ENCODE data around the gene ZNF292. TPM values are rescaled to one million over a fixed set of nuclear protein-coding genes. Genes with fewer than 3 reads are reported as not detected.

ZNF292 gene
- total and polyA plus RNA-seq, 10 of the 15 experiments (the other 5 are each of a cell fraction or from before 2014, with no cell fraction given) = 11.1 to 57.6 (median 30.6) TPM

DNA sequence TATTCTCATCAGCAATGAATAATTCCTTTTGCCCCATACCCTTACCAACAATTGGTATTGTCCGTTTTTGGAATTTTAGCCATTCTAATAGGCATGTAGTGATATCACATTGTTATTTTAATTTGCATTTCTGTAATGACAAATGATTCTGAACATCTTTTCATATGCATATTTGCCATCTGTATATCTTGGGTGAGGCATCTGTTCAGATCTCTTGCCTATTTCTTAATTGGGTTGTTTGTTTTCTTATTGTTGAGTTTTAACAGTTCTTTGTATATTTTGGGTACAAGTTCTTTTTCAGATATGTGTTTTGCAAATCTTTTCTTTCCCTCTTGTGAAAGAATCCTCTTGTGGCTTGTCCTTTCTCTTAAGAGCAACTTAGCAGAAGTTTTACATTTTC, 69.6 kb downstream of the ZNF292 start:
- CTCF ChIA-PET = interaction anchor here (1.0 kb wide), 1 partner anchor 52 kb away, joined by 3 read pairs; no protein-coding TSS in a partner anchor

More for the DNA sequence above, 69.6 kb downstream of the ZNF292 start:
- no peak for FAIRE-seq
- Histone ChIP-seq H3K9me3 (replicated peaks; ENCODE audit: control insufficient read depth, insufficient read depth, low read length) (no peaks in the 10 kb centered on the region), H3K4me2 (ENCODE audit: control insufficient read depth, insufficient read depth) (no peak overlapping the region), H3K79me2 (ENCODE audit: control insufficient read depth, insufficient read depth, low read length) (peaks cover 3% of the 10 kb centered on the region; the same call in 1 of the 2 replicates), H4K20me1 (ENCODE audit: control insufficient read depth, insufficient read depth) (no peaks in the 10 kb centered on the region; the same call in 1 of the 2 replicates), H3K27me3 (replicated peaks in 1 of 2; ENCODE audit: control insufficient read depth in 2 of 2, insufficient read depth in 2 of 2, low read length in 1 of 2) (no peaks in the 10 kb centered on the region), H3K36me3 (ENCODE audit: control insufficient read depth in 2 of 2, insufficient read depth in 2 of 2, low read length in 1 of 2) (peaks cover 4 to 30% of the 10 kb centered on the region in 2 experiments; a peak in 3 of 4 replicates), H3K27ac (ENCODE audit: control insufficient read depth, insufficient read depth) (no peak overlapping the region), H2AFZ (ENCODE audit: control insufficient read depth, low read depth, low read length) (no peak overlapping the region), H3K4me3 (no peak overlapping the region), H3K4me1 (ENCODE audit: control insufficient read depth, insufficient read depth, low read length) (no peaks in the 10 kb centered on the region; the same call in 1 of the 2 replicates), H3K9ac (ENCODE audit: control insufficient read depth, insufficient read depth, low read length) (no peak overlapping the region)
- BruUV-seq (replicated peaks) = no TSS peak
- no peak for ATAC-seq
- ChIA-PET SMC1A (ENCODE audit: uncharacterized antibody, unreplicated experiment) (interaction anchor here (1.3 kb wide), 1 partner anchor 53 kb away, joined by 4 read pairs; no protein-coding TSS in a partner anchor), POLR2A (no interaction called here), RAD21 (ENCODE audit: unreplicated experiment) (no interaction called here)
- 91% methylated on average over 1 of the region's 1 CpG for WGBS (ENCODE audit: insufficient coverage, insufficient replicate concordance, low lambda C conversion rate, missing lambda C conversion rate)
- intact Hi-C loops (cut with micrococcal nuclease; ENCODE audit: unreplicated experiment) = no loop called here
- no peak for DNase-seq (ENCODE audit: low read depth, low spot score)
- TF ChIP-seq, protein P1, sequence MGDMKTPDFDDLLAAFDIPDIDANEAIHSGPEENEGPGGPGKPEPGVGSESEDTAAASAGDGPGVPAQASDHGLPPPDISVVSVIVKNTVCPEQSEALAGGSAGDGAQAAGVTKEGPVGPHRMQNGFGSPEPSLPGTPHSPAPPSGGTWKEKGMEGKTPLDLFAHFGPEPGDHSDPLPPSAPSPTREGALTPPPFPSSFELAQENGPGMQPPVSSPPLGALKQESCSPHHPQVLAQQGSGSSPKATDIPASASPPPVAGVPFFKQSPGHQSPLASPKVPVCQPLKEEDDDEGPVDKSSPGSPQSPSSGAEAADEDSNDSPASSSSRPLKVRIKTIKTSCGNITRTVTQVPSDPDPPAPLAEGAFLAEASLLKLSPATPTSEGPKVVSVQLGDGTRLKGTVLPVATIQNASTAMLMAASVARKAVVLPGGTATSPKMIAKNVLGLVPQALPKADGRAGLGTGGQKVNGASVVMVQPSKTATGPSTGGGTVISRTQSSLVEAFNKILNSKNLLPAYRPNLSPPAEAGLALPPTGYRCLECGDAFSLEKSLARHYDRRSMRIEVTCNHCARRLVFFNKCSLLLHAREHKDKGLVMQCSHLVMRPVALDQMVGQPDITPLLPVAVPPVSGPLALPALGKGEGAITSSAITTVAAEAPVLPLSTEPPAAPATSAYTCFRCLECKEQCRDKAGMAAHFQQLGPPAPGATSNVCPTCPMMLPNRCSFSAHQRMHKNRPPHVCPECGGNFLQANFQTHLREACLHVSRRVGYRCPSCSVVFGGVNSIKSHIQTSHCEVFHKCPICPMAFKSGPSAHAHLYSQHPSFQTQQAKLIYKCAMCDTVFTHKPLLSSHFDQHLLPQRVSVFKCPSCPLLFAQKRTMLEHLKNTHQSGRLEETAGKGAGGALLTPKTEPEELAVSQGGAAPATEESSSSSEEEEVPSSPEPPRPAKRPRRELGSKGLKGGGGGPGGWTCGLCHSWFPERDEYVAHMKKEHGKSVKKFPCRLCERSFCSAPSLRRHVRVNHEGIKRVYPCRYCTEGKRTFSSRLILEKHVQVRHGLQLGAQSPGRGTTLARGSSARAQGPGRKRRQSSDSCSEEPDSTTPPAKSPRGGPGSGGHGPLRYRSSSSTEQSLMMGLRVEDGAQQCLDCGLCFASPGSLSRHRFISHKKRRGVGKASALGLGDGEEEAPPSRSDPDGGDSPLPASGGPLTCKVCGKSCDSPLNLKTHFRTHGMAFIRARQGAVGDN (IDR thresholded peaks at IDR 0.05) = no peak
- no peak for TF ChIP-seq CEBPB (IDR thresholded peaks at IDR 0.05; ENCODE audit: borderline replicate concordance in 1 of 2, low read depth in 2 of 2, low read length in 2 of 2)
- in situ Hi-C loops (cut with MboI) = no loop called here
